GM13976 (cell line): ENCODE measurements around the gene GAD2.

ENCODE experiments used
- DNase-seq: peaks from one replicate; pipeline ENCODE4 v3.0.0; 2012; ENCODE audit warnings: low spot score
- CTCF ChIP-seq: IDR thresholded peaks from 2 replicates; pipeline ENCODE4 v1.5.1; 2012; ENCODE audit warnings: borderline replicate concordance, mild to moderate bottlenecking; ENCODE audit not compliant: insufficient read depth; ENCODE audit errors: extremely low read depth, missing control alignments, control extremely low read depth
- in situ Hi-C: fragments of 300-500 bp; cut with MboI; formaldehyde crosslinking; loops from one replicate; pipeline ENCODE4 v1.12.0; 2022; ENCODE audit warnings: low sequenced_read_pairs, mixed read lengths, inconsistent platforms; ENCODE audit not compliant: unreplicated experiment

GAD2 gene

DNA sequence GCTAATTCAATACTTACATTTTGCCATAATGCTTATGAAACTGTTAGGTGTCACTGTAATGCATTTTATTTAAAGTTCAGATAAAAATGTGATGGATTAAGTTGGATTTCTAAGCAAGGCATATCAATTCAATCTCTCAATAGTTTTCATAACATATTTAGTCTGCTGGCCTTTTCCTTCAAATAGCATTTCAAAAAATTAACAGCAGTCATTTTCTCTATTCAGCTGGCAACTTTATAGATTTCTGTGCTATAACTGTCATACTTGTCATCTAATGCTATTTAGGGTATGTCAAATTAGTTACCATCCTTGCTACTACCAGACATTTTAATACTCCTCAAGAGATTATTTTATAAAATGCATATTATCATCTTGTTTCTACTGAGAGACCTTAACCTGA lies 4.3 kb downstream of the GAD2 start:
- DNase-seq = no peak
- in situ Hi-C loops = no loop called here
- no peak for TF ChIP-seq CTCF

- in situ Hi-C loops = no loop called here
- no peak for DNase-seq
- no peak for TF ChIP-seq CTCF
Measured at GRCh38 chr10:26221541-26221940, 5.0 kb downstream of the GAD2 start.

GRCh38 chr10:26222563-26222962 lies 6.0 kb downstream of the GAD2 start:
- in situ Hi-C loops = no loop called here

GRCh38 chr10:26225322-26225721 lies 8.7 kb downstream of the GAD2 start:
- no peak for DNase-seq
- TF ChIP-seq CTCF = no peak
- in situ Hi-C loops = no loop called here

More at GRCh38 chr10:26222563-26222962, 6.0 kb downstream of the GAD2 start:
- no peak for TF ChIP-seq CTCF
- DNase-seq = no peak

GRCh38 chr10:26227786-26228185 lies 11.2 kb downstream of the GAD2 start:
- DNase-seq = no peak
- in situ Hi-C loops = no loop called here
- no peak for TF ChIP-seq CTCF

DNA sequence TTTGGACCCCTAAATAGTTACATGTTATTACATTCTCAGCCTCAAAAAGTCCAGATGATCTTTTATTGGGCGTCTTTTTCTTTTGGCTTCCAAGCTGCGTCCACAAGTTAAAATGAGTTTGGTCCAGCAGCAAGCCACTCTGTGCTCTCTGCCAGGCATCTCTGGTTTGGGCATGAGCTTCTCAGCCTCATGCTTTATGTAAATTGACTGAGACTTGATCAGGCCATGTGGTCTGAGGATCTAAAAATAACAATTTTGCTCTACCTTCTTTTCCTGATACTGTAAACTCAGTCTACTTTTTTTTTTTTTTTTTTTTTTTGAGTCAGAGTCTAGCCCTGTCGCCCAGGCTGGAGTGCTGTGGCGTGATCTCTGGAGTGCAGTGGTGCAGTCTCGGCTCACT lies 15.6 kb downstream of the GAD2 start:
- TF ChIP-seq CTCF = no peak
- in situ Hi-C loops = no loop called here
- no peak for DNase-seq

- no peak for DNase-seq
- TF ChIP-seq CTCF = no peak
- in situ Hi-C loops = no loop called here
Measured at GRCh38 chr10:26235761-26236160, 19.2 kb downstream of the GAD2 start.
